ENCODE measurements around the gene MAJIN. TPM values are rescaled to one million over a fixed set of nuclear protein-coding genes. Genes with fewer than 3 reads are reported as not detected.
A peak's percentile ranks its signal among the peaks of the same experiment; 100 is the strongest.

The MAJIN gene
- total RNA-seq, 1 experiment from 2014 or later = not detected

DNA sequence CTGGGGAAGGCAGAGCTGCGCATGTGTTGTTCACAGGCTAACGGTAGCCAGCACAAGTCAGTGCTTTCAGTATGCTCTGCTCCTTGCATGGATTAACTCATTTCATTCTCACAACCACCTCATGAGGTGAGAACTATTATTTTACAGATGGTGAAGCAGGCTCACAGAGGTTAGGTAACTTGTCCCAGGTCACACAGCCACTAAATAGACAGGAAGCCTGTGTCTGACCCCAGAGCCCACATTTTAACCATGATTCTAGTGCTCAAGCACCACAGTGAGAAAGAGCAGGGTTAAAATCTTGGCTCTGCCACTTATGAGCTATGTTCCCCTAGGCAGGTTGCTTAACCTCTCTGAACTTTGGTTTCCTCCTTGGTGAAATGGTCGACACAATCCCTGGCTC is 49.1 kb upstream of the MAJIN start:
- no peak for TF ChIP-seq ZNF138 (CRISPR knock-in tag; conservative IDR thresholded peaks at IDR 0.05)
- TF ChIP-seq, protein P1, sequence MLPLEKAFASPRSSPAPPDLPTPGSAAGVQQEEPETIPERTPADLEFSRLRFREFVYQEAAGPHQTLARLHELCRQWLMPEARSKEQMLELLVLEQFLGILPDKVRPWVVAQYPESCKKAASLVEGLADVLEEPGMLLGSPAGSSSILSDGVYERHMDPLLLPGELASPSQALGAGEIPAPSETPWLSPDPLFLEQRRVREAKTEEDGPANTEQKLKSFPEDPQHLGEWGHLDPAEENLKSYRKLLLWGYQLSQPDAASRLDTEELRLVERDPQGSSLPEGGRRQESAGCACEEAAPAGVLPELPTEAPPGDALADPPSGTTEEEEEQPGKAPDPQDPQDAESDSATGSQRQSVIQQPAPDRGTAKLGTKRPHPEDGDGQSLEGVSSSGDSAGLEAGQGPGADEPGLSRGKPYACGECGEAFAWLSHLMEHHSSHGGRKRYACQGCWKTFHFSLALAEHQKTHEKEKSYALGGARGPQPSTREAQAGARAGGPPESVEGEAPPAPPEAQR (CRISPR knock-in tag; IDR thresholded peaks at IDR 0.05) = no peak
- TF ChIP-seq SOX15 (CRISPR knock-in tag; IDR thresholded peaks at IDR 0.05) = no peak
- TF ChIP-seq RELA (CRISPR knock-in tag; IDR thresholded peaks at IDR 0.05; ENCODE audit: borderline replicate concordance) = no peak
- TF ChIP-seq, protein P2, sequence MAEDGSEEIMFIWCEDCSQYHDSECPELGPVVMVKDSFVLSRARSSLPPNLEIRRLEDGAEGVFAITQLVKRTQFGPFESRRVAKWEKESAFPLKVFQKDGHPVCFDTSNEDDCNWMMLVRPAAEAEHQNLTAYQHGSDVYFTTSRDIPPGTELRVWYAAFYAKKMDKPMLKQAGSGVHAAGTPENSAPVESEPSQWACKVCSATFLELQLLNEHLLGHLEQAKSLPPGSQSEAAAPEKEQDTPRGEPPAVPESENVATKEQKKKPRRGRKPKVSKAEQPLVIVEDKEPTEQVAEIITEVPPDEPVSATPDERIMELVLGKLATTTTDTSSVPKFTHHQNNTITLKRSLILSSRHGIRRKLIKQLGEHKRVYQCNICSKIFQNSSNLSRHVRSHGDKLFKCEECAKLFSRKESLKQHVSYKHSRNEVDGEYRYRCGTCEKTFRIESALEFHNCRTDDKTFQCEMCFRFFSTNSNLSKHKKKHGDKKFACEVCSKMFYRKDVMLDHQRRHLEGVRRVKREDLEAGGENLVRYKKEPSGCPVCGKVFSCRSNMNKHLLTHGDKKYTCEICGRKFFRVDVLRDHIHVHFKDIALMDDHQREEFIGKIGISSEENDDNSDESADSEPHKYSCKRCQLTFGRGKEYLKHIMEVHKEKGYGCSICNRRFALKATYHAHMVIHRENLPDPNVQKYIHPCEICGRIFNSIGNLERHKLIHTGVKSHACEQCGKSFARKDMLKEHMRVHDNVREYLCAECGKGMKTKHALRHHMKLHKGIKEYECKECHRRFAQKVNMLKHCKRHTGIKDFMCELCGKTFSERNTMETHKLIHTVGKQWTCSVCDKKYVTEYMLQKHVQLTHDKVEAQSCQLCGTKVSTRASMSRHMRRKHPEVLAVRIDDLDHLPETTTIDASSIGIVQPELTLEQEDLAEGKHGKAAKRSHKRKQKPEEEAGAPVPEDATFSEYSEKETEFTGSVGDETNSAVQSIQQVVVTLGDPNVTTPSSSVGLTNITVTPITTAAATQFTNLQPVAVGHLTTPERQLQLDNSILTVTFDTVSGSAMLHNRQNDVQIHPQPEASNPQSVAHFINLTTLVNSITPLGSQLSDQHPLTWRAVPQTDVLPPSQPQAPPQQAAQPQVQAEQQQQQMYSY (CRISPR knock-in tag; IDR thresholded peaks at IDR 0.05) = no peak
- TF ChIP-seq TP53 (CRISPR knock-in tag; IDR thresholded peaks at IDR 0.05) = no peak
- TF ChIP-seq KAT7 (CRISPR knock-in tag; IDR thresholded peaks at IDR 0.05; ENCODE audit: borderline replicate concordance) = no peak
- no peak for TF ChIP-seq TCF7 (CRISPR knock-in tag; IDR thresholded peaks at IDR 0.05; ENCODE audit: low read depth)
- TF ChIP-seq, protein P3, sequence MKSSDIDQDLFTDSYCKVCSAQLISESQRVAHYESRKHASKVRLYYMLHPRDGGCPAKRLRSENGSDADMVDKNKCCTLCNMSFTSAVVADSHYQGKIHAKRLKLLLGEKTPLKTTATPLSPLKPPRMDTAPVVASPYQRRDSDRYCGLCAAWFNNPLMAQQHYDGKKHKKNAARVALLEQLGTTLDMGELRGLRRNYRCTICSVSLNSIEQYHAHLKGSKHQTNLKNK (CRISPR knock-in tag; IDR thresholded peaks at IDR 0.05) = no peak
- TF ChIP-seq SP1 (CRISPR knock-in tag; conservative IDR thresholded peaks at IDR 0.05) = no peak
- no peak for TF ChIP-seq NR2C2 (CRISPR knock-in tag; IDR thresholded peaks at IDR 0.05)
- no peak for TF ChIP-seq NFATC4 (CRISPR knock-in tag; IDR thresholded peaks at IDR 0.05)
- TF ChIP-seq, protein P4, sequence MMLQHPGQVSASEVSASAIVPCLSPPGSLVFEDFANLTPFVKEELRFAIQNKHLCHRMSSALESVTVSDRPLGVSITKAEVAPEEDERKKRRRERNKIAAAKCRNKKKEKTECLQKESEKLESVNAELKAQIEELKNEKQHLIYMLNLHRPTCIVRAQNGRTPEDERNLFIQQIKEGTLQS (CRISPR knock-in tag; conservative IDR thresholded peaks at IDR 0.05) = no peak
- TF ChIP-seq ZNF671 (CRISPR knock-in tag; IDR thresholded peaks at IDR 0.05) = no peak
- TF ChIP-seq PRRX2 (CRISPR knock-in tag; IDR thresholded peaks at IDR 0.05) = no peak
- DNase-seq (ENCODE audit: low spot score) = no peak
- ChIA-PET CTCF (no interaction called here), POLR2A (no interaction called here)
- H3K27ac Mint-ChIP-seq = no peak overlapping the region
- no peaks in the 10 kb centered on the region for H3K27me3 Mint-ChIP-seq (ENCODE audit: low read depth)
- peaks cover 8% of the 10 kb centered on the region for H3K4me1 Mint-ChIP-seq
- peaks cover 45% of the 10 kb centered on the region for H3K36me3 Mint-ChIP-seq
- ATAC-seq = no peak
- no peaks in the 10 kb centered on the region for H3K9me3 Mint-ChIP-seq
- H3K4me3 Mint-ChIP-seq = no peak overlapping the region

DNA sequence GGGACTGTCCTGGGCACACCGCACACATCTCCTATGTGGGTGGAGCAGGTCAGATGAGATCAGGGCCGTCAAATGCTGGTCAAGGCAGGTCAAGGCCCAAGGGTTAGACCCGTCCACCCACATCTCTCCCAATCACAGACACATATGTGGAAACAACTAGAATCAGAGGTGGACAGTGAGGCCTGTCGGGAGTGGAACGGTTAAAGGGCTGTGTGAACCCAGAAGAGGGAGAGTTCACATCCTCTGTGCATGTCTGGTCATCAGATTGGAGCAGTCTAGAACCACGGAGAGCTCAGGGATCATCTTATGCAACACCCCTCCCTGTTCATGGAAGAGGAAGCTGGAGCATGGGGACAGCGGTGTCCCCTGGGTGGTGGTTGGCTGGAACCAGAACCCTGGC is 47.9 kb upstream of the MAJIN start:
- H3K4me3 Mint-ChIP-seq = no peak overlapping the region
- CTCF ChIA-PET = no interaction called here
- H3K27me3 Mint-ChIP-seq (ENCODE audit: low read depth) = no peaks in the 10 kb centered on the region
- DNase-seq (ENCODE audit: low spot score) = no peak
- POLR2A ChIA-PET = no interaction called here
- H3K27ac Mint-ChIP-seq = no peak overlapping the region
- H3K36me3 Mint-ChIP-seq = peaks cover 45% of the 10 kb centered on the region
- peaks cover 11% of the 10 kb centered on the region for H3K4me1 Mint-ChIP-seq
- no peaks in the 10 kb centered on the region for H3K9me3 Mint-ChIP-seq
- peak; percentile 35; the same call in 1 of the 2 replicates for TF ChIP-seq GABPB1 (CRISPR knock-in tag; IDR thresholded peaks at IDR 0.05)
- TF ChIP-seq NFE2L1 (CRISPR knock-in tag; IDR thresholded peaks at IDR 0.05) = no peak
- no peak for ATAC-seq

DNA sequence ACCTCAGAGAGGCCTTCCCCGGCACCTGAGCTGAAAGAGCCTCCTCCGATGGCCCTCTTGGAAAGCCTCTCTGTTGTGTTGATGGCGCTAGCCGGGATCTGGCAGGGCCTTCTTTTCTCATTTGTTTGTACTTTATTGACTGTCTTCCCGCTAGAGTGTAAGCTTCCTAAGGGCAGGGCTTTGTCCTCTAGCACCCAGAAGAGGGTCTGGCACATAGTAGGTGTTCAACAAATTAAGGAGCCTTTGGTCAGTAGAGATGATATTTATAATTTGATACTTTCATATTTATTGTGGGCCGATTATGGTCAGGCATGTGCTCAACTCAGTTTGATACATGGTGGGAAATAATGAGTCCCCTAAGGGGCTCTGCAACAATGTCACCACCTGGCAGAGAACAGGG is 46.0 kb upstream of the MAJIN start:
- no peak for DNase-seq (ENCODE audit: low spot score)
- CTCF ChIA-PET = no interaction called here
- no peaks in the 10 kb centered on the region for H3K9me3 Mint-ChIP-seq
- H3K4me3 Mint-ChIP-seq = no peak overlapping the region
- H3K36me3 Mint-ChIP-seq = peaks cover 45% of the 10 kb centered on the region
- ATAC-seq = no peak
- POLR2A ChIA-PET = no interaction called here
- H3K27ac Mint-ChIP-seq = no peak overlapping the region
- H3K4me1 Mint-ChIP-seq = peaks cover 16% of the 10 kb centered on the region
- H3K27me3 Mint-ChIP-seq (ENCODE audit: low read depth) = no peaks in the 10 kb centered on the region
- TF ChIP-seq ZNF396 (CRISPR knock-in tag; IDR thresholded peaks at IDR 0.05; ENCODE audit: borderline replicate concordance) = no peak
- TF ChIP-seq NR1H2 (CRISPR knock-in tag; IDR thresholded peaks at IDR 0.05) = no peak
- TF ChIP-seq, protein P5, sequence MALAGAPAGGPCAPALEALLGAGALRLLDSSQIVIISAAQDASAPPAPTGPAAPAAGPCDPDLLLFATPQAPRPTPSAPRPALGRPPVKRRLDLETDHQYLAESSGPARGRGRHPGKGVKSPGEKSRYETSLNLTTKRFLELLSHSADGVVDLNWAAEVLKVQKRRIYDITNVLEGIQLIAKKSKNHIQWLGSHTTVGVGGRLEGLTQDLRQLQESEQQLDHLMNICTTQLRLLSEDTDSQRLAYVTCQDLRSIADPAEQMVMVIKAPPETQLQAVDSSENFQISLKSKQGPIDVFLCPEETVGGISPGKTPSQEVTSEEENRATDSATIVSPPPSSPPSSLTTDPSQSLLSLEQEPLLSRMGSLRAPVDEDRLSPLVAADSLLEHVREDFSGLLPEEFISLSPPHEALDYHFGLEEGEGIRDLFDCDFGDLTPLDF (CRISPR knock-in tag; IDR thresholded peaks at IDR 0.05) = no peak
- TF ChIP-seq, protein P4 (CRISPR knock-in tag; conservative IDR thresholded peaks at IDR 0.05) = no peak
- no peak for TF ChIP-seq GRHL2 (CRISPR knock-in tag; IDR thresholded peaks at IDR 0.05; ENCODE audit: insufficient replicate concordance, severe bottlenecking)
- no peak for TF ChIP-seq RELA (CRISPR knock-in tag; IDR thresholded peaks at IDR 0.05; ENCODE audit: borderline replicate concordance)
- TF ChIP-seq, protein P6, sequence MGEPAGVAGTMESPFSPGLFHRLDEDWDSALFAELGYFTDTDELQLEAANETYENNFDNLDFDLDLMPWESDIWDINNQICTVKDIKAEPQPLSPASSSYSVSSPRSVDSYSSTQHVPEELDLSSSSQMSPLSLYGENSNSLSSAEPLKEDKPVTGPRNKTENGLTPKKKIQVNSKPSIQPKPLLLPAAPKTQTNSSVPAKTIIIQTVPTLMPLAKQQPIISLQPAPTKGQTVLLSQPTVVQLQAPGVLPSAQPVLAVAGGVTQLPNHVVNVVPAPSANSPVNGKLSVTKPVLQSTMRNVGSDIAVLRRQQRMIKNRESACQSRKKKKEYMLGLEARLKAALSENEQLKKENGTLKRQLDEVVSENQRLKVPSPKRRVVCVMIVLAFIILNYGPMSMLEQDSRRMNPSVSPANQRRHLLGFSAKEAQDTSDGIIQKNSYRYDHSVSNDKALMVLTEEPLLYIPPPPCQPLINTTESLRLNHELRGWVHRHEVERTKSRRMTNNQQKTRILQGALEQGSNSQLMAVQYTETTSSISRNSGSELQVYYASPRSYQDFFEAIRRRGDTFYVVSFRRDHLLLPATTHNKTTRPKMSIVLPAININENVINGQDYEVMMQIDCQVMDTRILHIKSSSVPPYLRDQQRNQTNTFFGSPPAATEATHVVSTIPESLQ (CRISPR knock-in tag; IDR thresholded peaks at IDR 0.05) = no peak
- TF ChIP-seq GTF2I (CRISPR knock-in tag; conservative IDR thresholded peaks at IDR 0.05) = no peak
- TF ChIP-seq ZNF423 (CRISPR knock-in tag; IDR thresholded peaks at IDR 0.05) = no peak
- TF ChIP-seq, protein P3 (CRISPR knock-in tag; IDR thresholded peaks at IDR 0.05) = no peak
- TF ChIP-seq FOXK1 (CRISPR knock-in tag; IDR thresholded peaks at IDR 0.05) = no peak
- TF ChIP-seq PRRX2 (CRISPR knock-in tag; IDR thresholded peaks at IDR 0.05) = no peak

Measured in WTC11 (cell line).